Stimulated activated CD4-positive, alpha-beta T cell treated with anti-CD3 and anti-CD28 coated beads, Interleukin-4, amount 100 ng/mL, for 24 hours (primary cell): Measurements from ENCODE around the gene GLYATL2.
A peak's percentile ranks its signal among the peaks of the same experiment; 100 is the strongest.

Experiments
- DNase-seq: peaks from one replicate; pipeline ENCODE4 v3.0.0-alpha.2; 2020

Gene GLYATL2

DNA sequence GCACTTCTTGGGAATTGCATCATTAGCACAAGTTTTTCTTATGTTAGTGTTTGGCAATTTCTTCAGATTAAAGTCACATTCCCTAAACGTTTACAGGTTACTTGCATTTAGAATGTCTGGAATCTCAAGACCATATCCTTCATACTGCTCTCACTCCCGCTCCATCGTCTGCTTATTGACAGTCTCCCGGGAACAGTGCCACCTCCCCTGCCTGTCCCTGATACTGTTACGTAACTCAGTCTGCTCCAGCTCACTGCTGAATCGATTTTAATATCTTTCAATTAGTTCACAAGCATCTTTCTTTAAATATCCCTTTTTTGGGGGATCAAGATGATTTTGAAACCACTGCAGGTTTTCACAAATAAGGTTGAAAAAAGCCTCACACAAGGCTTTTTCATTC is 48.2 kb downstream of the GLYATL2 start:
- DNase-seq: no peak

DNA sequence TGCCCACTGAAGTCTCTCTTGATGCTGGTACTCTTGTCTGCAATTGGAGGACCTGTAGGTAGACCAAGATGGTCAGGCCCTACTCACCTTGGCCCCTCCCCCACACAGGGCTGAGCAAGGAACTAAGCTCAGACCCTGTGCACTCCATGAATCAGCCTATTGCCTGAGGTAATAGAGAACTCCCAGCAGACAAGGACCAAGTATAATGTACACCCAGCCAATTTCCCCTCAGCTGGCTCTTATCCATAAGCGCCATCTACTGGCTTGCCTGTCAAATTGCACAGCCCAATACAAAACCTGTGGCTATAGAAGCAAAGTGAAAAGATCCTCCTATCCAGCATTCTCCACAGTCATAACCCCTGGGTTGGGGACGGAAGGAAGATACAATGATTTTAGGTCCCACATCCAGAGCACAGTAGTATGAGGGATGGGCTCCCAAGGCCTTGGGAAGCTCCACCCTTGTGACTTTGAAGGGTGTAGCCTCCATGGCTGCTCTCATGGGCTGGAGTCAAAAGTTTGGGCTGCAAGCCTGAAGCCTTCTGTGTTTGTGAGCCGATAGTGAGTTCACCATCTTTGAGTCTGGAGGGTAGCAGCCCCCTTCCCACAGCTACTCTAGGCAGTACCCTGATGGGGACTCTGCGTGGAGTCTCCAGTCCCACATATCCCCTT is 56.0 kb downstream of the GLYATL2 start:
- DNase-seq: peak; percentile 40

GRCh38 chr11:58787903-58788302 is 56.6 kb downstream of the GLYATL2 start:
- DNase-seq: no peak

- no peak for DNase-seq
These were observed 57.8 kb downstream of the GLYATL2 start for GRCh38 chr11:58786693-58787092.

DNA sequence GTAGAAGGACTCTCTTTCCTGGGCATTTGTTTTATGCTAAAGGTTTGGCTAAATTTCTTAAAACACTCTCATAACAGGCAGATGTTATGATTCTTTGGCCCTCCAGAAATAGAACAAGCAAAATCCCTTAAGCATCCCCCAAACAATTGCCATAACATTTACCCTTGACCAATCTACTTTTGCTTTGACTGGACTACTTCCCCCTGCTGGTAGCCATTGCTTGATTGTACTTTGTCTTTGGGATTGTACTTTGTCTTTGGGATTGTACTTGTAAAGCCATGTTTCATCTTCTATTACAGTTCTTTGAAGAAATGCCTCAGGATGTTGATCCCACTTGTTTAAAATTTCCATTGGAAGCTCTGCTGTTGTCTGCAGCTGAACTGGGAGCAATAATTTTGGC is 59.5 kb downstream of the GLYATL2 start:
- DNase-seq: no peak
